HepG2 (cell line): ENCODE measurements around the gene TSPAN17. TPM values are rescaled to one million over a fixed set of nuclear protein-coding genes. Genes with fewer than 3 reads are reported as not detected.

Experiments
- ATAC-seq: fragments of 200-7000 bp; cut with Tn5 transposase; 3 replicates; pipeline ENCODE4 v1.9.1; 2020; ENCODE audit warnings: mild to moderate bottlenecking, moderate library complexity
- BruUV-seq: library from RNA; stranded (reverse); fragments of 400-500 nt; replicated peaks from 2 replicates; lab custom pipeline; 2021; lab: Mats Ljungman, UMichigan
- CTCF ChIA-PET: fragments of 300-600 bp; formaldehyde crosslinking; extraction: SDS; loops from one replicate; lab custom pipeline; 2021; ENCODE audit warnings: low total read pairs, inconsistent platforms, low intra/inter-chr PET ratio; lab: Yijun Ruan, JAX
- POLR2A ChIA-PET: fragments of 350-600 bp; sonication (Branson Sonifier 250); formaldehyde crosslinking; loops from one replicate; lab custom pipeline; 2020; ENCODE audit warnings: antibody characterized with exemption, inconsistent platforms; lab: Yijun Ruan, JAX
- DNase-seq: peaks from one replicate; pipeline ENCODE4 v3.0.0-alpha.2; 2015; ENCODE audit warnings: low spot score
- FAIRE-seq: peaks from 3 replicates; lab custom pipeline; 2011; peaks lifted over from hg19 to GRCh38; lab: Jason Lieb, UNC
- H2AFZ ChIP-seq: one replicate; pipeline ENCODE4 v1.6.1; 2011; ENCODE audit warnings: low read length, inconsistent platforms
- H3K27ac ChIP-seq: fragments of 300-600 bp; 3 replicates; pipeline ENCODE4 v1.8.0; 2011; ENCODE audit warnings: mixed run types, mild to moderate bottlenecking, mixed read lengths, low read length, inconsistent platforms; ENCODE audit not compliant: insufficient read depth; ENCODE audit errors: extremely low read length
- H3K27me3 ChIP-seq, 2 experiments: fragments of 200-600 bp in 1 of 2; 2 replicates in 1 of 2; 3 replicates in 1 of 2; pipeline versions ENCODE4 v1.6.0 to v1.8.0; 2011; ENCODE audit warnings: low read length in 2 of 2, mild to moderate bottlenecking in 2 of 2, moderate library complexity in 2 of 2, inconsistent platforms in 1 of 2; ENCODE audit not compliant: insufficient read depth in 2 of 2, control insufficient read depth in 1 of 2
- H3K36me3 ChIP-seq, 2 experiments: fragments of 200-600 bp in 1 of 2; replicated peaks in 1 of 2; 2 replicates in 1 of 2; 3 replicates in 1 of 2; pipeline versions ENCODE4 v1.5.1 to v1.8.0; 2011; ENCODE audit warnings: low read length in 2 of 2, inconsistent platforms in 1 of 2; ENCODE audit not compliant: insufficient read depth in 2 of 2, control insufficient read depth in 1 of 2
- H3K4me1 ChIP-seq: 2 replicates; pipeline ENCODE4 v1.5.1; 2012; ENCODE audit warnings: low read length, inconsistent platforms; ENCODE audit not compliant: insufficient read depth
- H3K4me2 ChIP-seq: 2 replicates; pipeline ENCODE4 v1.6.0; 2011; ENCODE audit warnings: low read depth, low read length, inconsistent platforms
- H3K4me3 ChIP-seq, 3 experiments: fragments of 200-600 bp in 1 of 3; sonication (generic), shearing (Covaris generic) in 1 of 3; replicated peaks in 1 of 3; 2 replicates each; pipeline ENCODE4 v1.5.1; 2011 to 2016; ENCODE audit warnings: low read length in 3 of 3, inconsistent platforms in 2 of 3, low read depth in 2 of 3, mild to moderate bottlenecking in 2 of 3, control low read depth in 1 of 3, mixed read lengths in 1 of 3; ENCODE audit not compliant: insufficient read depth in 1 of 3
- H3K79me2 ChIP-seq: one replicate; pipeline ENCODE4 v1.6.1; 2011; ENCODE audit warnings: low read length, inconsistent platforms; ENCODE audit not compliant: insufficient read depth
- H3K9ac ChIP-seq: 2 replicates; pipeline ENCODE4 v1.6.0; 2011; ENCODE audit warnings: mild to moderate bottlenecking, low read depth, low read length, inconsistent platforms; ENCODE audit not compliant: insufficient read depth
- H3K9me3 ChIP-seq: 2 replicates; pipeline ENCODE4 v1.5.1; 2012; ENCODE audit warnings: mild to moderate bottlenecking, low read length
- H4K20me1 ChIP-seq: 2 replicates; pipeline ENCODE4 v1.6.0; 2011; ENCODE audit warnings: inconsistent platforms, mild to moderate bottlenecking, low read length, moderate library complexity; ENCODE audit not compliant: insufficient read depth
- CEBPB ChIP-seq: IDR thresholded peaks from 2 replicates; pipeline ENCODE4 v1.6.1; 2011; ENCODE audit warnings: low read depth, low read length, improper control_type of control experiment, borderline replicate concordance
- GATAD1 ChIP-seq: IDR thresholded peaks from 2 replicates; pipeline ENCODE4 v1.6.1; 2016; ENCODE audit warnings: missing genetic modification reagents, missing compliant biosample characterization
- KAT8 ChIP-seq: IDR thresholded peaks from 2 replicates; pipeline ENCODE4 v1.6.1; 2016; ENCODE audit warnings: missing genetic modification reagents, missing compliant biosample characterization
- NCOA2 ChIP-seq: sonication (generic); formaldehyde crosslinking; IDR thresholded peaks from 2 replicates; pipeline ENCODE4 v1.8.0; 2022; ENCODE audit warnings: inconsistent platforms
- NFIB ChIP-seq: sonication (generic); formaldehyde crosslinking; IDR thresholded peaks from 2 replicates; pipeline ENCODE4 v1.9.0; 2021; ENCODE audit warnings: missing genetic modification reagents, mild to moderate bottlenecking, borderline replicate concordance
- NFYB ChIP-seq: sonication (generic); formaldehyde crosslinking; IDR thresholded peaks from 2 replicates; pipeline ENCODE4 v1.4.0; 2020; ENCODE audit warnings: missing genetic modification reagents
- NRL ChIP-seq: sonication (generic); formaldehyde crosslinking; IDR thresholded peaks from 2 replicates; pipeline ENCODE4 v1.5.0; 2020; ENCODE audit warnings: missing genetic modification reagents, mild to moderate bottlenecking, moderate library complexity, borderline replicate concordance
- PLRG1 ChIP-seq: fragments of 450-650 bp; conservative IDR thresholded peaks from 2 replicates; pipeline ENCODE4 v1.6.1; 2016
- POLR2A ChIP-seq, 2 experiments: IDR thresholded peaks; 2 replicates each; pipeline ENCODE4 v1.6.1; 2011; ENCODE audit warnings: low read depth in 2 of 2, low read length in 2 of 2, mild to moderate bottlenecking in 1 of 2, moderate library complexity in 1 of 2; ENCODE audit not compliant: insufficient read depth in 1 of 2
- REXO4 ChIP-seq: sonication (generic); formaldehyde crosslinking; IDR thresholded peaks from 2 replicates; pipeline ENCODE4 v1.8.0; 2022; ENCODE audit warnings: missing genetic modification reagents, mild to moderate bottlenecking, borderline replicate concordance
- SCMH1 ChIP-seq: sonication (generic); formaldehyde crosslinking; IDR thresholded peaks from 2 replicates; pipeline ENCODE4 v1.9.0; 2021; ENCODE audit warnings: missing genetic modification reagents, mild to moderate bottlenecking, borderline replicate concordance
- SP140L ChIP-seq: sonication (generic); formaldehyde crosslinking; IDR thresholded peaks from 2 replicates; pipeline ENCODE4 v1.4.0; 2020; ENCODE audit warnings: missing genetic modification reagents, borderline replicate concordance
- SRSF9 ChIP-seq: fragments of 200-400 bp; formaldehyde crosslinking; IDR thresholded peaks from 2 replicates; pipeline ENCODE4 v1.6.1; 2018; ENCODE audit warnings: borderline replicate concordance, mild to moderate bottlenecking, low read depth, low read length; ENCODE audit not compliant: insufficient read depth, poor library complexity, severe bottlenecking
- ZNF460 ChIP-seq: sonication (generic); formaldehyde crosslinking; IDR thresholded peaks from 2 replicates; pipeline ENCODE4 v1.5.1; 2020; ENCODE audit warnings: missing genetic modification reagents, mild to moderate bottlenecking, borderline replicate concordance
- WGBS: methylation state at CpG from one replicate; pipeline ENCODE4 v1.1.6; 2017; ENCODE audit warnings: low lambda C conversion rate; 5-methylcytosine and 5-hydroxymethylcytosine counted together
- in situ Hi-C: cut with HindIII; loops from 2 replicates; pipeline ENCODE4 v1.10.0; 2017; ENCODE audit warnings: low pct_unique_long_range_greater_than_20kb; ENCODE audit not compliant: extremely low pct_ligation_motif_present
- intact Hi-C: fragments of 100-400 bp; cut with micrococcal nuclease; formaldehyde crosslinking; loops from one replicate; pipeline ENCODE4 v1.10.0; 2022; ENCODE audit not compliant: unreplicated experiment
- polyA plus RNA-seq, 8 experiments: library from polyadenylated mRNA; depleted of rRNA in 3 of 8; stranded (reverse) in 7 of 8; unstranded in 1 of 8; fragments of >200 nt; fragmentation: Illumina TruSeq in 4 of 8; extraction: Trizol in 4 of 8; gene quantifications; 2 replicates each; pipeline versions ENCODE4 v1.2.1 to v1.2.3, GENCODE V29; 2011 to 2016; ENCODE audit warnings: low read depth in 4 of 8, missing spikeins in 1 of 8, mixed read lengths in 1 of 8; ENCODE audit not compliant: insufficient read depth in 1 of 8
- total RNA-seq, 5 experiments: library from RNA; depleted of rRNA; stranded (reverse); fragments of >200 nt; fragmentation: Illumina TruSeq; extraction: Trizol; gene quantifications; 2 replicates each; pipeline ENCODE4 v1.2.3, GENCODE V29; 2016; ENCODE audit warnings: low read depth in 1 of 5
- TF ChIP-seq, protein P1 (sequence below): sonication (generic); formaldehyde crosslinking; IDR thresholded peaks from 2 replicates; pipeline ENCODE4 v1.9.0; 2022; ENCODE audit warnings: missing genetic modification reagents, mild to moderate bottlenecking, borderline replicate concordance
- TF ChIP-seq, protein P2 (sequence below): sonication (generic); formaldehyde crosslinking; conservative IDR thresholded peaks from 2 replicates; pipeline ENCODE4 v1.4.0; 2020; ENCODE audit warnings: missing genetic modification reagents
- TF ChIP-seq, protein P3 (sequence below): IDR thresholded peaks from 2 replicates; pipeline ENCODE4 v1.6.1; 2018; ENCODE audit warnings: missing genetic modification reagents, mild to moderate bottlenecking, missing compliant biosample characterization
- TF ChIP-seq, protein P4 (sequence below): IDR thresholded peaks from 2 replicates; pipeline ENCODE4 v1.6.1; 2016; ENCODE audit warnings: low read depth, borderline replicate concordance
- TF ChIP-seq, protein P5 (sequence below): sonication (generic); formaldehyde crosslinking; IDR thresholded peaks from 2 replicates; pipeline ENCODE4 v1.8.0; 2022; ENCODE audit warnings: mild to moderate bottlenecking, missing genetic modification reagents, moderate library complexity

TSPAN17 gene
- total and polyA plus RNA-seq, 2 of the 13 experiments (the other 11 are each of a cell fraction or from before 2014, with no cell fraction given) = 11.5 to 15.0 TPM

DNA sequence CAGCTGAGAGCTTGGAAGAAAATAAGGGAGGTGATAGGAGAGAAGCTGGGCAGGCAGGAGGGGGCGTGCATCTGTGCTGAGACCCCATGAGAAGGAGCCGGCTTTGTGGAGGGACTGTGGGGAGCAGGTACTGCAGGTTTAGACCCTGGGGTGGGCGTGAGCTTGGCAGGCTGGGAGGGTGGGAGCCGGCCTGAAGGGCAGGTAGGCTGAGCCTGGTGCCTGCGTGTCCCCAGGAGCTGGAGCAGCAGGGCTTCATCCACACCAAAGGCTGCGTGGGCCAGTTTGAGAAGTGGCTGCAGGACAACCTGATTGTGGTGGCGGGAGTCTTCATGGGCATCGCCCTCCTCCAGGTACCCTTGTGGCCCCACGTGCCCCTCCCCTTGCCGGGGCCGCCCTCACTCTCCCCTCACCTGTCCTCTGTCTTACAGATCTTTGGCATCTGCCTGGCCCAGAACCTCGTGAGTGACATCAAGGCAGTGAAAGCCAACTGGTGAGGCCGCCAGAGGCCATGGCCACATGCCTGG is 9.2 kb downstream of the TSPAN17 start:
- intact Hi-C loops = loop anchor here (5.0 kb wide), 1 partner anchor 156 kb away; the partner anchor contains the start of gene UNC5A
- peaks cover 0 to 1% of the 10 kb centered on the region in 2 experiments; a peak in 2 of 5 replicates for H3K27me3 ChIP-seq

More for the DNA sequence above, 9.2 kb downstream of the TSPAN17 start:
- no peak overlapping the region for H3K4me3 ChIP-seq
- H3K4me2 ChIP-seq = no peak overlapping the region
- ATAC-seq (no peak), DNase-seq (no peak), FAIRE-seq (no peak)
- peaks cover 14% of the 10 kb centered on the region for H3K4me1 ChIP-seq
- no peaks in the 10 kb centered on the region for H4K20me1 ChIP-seq
- no peaks in the 10 kb centered on the region for H3K9me3 ChIP-seq
- no peak overlapping the region for H3K27ac ChIP-seq
- no peak overlapping the region for H3K9ac ChIP-seq
- CTCF ChIA-PET = no interaction called here
- no peaks in the 10 kb centered on the region; a peak in 1 of 5 replicates for H3K36me3 ChIP-seq
- WGBS = 92% methylated on average over 9 of the region's 13 CpGs
- no peak overlapping the region for H2AFZ ChIP-seq
- no peaks in the 10 kb centered on the region for H3K79me2 ChIP-seq
- no TSS peak for BruUV-seq
- POLR2A ChIA-PET = no interaction called here
- TF ChIP-seq GATAD1 (CRISPR knock-in tag) = no peak
- TF ChIP-seq, protein P1, sequence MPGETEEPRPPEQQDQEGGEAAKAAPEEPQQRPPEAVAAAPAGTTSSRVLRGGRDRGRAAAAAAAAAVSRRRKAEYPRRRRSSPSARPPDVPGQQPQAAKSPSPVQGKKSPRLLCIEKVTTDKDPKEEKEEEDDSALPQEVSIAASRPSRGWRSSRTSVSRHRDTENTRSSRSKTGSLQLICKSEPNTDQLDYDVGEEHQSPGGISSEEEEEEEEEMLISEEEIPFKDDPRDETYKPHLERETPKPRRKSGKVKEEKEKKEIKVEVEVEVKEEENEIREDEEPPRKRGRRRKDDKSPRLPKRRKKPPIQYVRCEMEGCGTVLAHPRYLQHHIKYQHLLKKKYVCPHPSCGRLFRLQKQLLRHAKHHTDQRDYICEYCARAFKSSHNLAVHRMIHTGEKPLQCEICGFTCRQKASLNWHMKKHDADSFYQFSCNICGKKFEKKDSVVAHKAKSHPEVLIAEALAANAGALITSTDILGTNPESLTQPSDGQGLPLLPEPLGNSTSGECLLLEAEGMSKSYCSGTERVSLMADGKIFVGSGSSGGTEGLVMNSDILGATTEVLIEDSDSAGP (CRISPR knock-in tag) = no peak
- TF ChIP-seq NCOA2 (CRISPR knock-in tag) = no peak
- TF ChIP-seq, protein P2, sequence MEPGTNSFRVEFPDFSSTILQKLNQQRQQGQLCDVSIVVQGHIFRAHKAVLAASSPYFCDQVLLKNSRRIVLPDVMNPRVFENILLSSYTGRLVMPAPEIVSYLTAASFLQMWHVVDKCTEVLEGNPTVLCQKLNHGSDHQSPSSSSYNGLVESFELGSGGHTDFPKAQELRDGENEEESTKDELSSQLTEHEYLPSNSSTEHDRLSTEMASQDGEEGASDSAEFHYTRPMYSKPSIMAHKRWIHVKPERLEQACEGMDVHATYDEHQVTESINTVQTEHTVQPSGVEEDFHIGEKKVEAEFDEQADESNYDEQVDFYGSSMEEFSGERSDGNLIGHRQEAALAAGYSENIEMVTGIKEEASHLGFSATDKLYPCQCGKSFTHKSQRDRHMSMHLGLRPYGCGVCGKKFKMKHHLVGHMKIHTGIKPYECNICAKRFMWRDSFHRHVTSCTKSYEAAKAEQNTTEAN (CRISPR knock-in tag) = no peak
- TF ChIP-seq REXO4 = no peak
- TF ChIP-seq, protein P3, sequence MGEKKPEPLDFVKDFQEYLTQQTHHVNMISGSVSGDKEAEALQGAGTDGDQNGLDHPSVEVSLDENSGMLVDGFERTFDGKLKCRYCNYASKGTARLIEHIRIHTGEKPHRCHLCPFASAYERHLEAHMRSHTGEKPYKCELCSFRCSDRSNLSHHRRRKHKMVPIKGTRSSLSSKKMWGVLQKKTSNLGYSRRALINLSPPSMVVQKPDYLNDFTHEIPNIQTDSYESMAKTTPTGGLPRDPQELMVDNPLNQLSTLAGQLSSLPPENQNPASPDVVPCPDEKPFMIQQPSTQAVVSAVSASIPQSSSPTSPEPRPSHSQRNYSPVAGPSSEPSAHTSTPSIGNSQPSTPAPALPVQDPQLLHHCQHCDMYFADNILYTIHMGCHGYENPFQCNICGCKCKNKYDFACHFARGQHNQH (CRISPR knock-in tag) = no peak
- no peak for TF ChIP-seq POLR2A (IDR thresholded peaks at IDR 0.05; ENCODE audit: insufficient read depth in 1 of 2, low read depth in 2 of 2, low read length in 2 of 2)
- TF ChIP-seq NFYB (CRISPR knock-in tag) = no peak
- TF ChIP-seq, protein P4, sequence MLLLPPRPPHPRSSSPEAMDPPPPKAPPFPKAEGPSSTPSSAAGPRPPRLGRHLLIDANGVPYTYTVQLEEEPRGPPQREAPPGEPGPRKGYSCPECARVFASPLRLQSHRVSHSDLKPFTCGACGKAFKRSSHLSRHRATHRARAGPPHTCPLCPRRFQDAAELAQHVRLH (CRISPR knock-in tag) = no peak
- TF ChIP-seq NRL = no peak
- TF ChIP-seq KAT8 (CRISPR knock-in tag) = no peak
- TF ChIP-seq, protein P5, sequence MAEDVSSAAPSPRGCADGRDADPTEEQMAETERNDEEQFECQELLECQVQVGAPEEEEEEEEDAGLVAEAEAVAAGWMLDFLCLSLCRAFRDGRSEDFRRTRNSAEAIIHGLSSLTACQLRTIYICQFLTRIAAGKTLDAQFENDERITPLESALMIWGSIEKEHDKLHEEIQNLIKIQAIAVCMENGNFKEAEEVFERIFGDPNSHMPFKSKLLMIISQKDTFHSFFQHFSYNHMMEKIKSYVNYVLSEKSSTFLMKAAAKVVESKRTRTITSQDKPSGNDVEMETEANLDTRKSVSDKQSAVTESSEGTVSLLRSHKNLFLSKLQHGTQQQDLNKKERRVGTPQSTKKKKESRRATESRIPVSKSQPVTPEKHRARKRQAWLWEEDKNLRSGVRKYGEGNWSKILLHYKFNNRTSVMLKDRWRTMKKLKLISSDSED (CRISPR knock-in tag) = no peak
- no peak for TF ChIP-seq CEBPB
- no peak for TF ChIP-seq PLRG1
- TF ChIP-seq SRSF9 = no peak
- TF ChIP-seq SP140L (CRISPR knock-in tag) = no peak
- TF ChIP-seq ZNF460 (CRISPR knock-in tag) = no peak
- no peak for TF ChIP-seq SCMH1 (CRISPR knock-in tag)
- no peak for TF ChIP-seq NFIB (CRISPR knock-in tag)
- in situ Hi-C loops = no loop called here
